HepG2 (cell line): ENCODE data around the gene ZFYVE28. TPM values are rescaled to one million over a fixed set of nuclear protein-coding genes. Genes with fewer than 3 reads are reported as not detected.
A peak's percentile ranks its signal among the peaks of the same experiment; 100 is the strongest.

Experiments
- CBX5 ChIP-seq: sonication (generic); formaldehyde crosslinking; IDR thresholded peaks from 2 replicates; pipeline ENCODE4 v1.4.0; 2020; ENCODE audit warnings: missing genetic modification reagents, borderline replicate concordance
- FOXO4 ChIP-seq: sonication (generic); formaldehyde crosslinking; conservative IDR thresholded peaks from 2 replicates; pipeline ENCODE4 v1.8.1; 2023; ENCODE audit warnings: missing genetic modification reagents
- GABPB1 ChIP-seq: IDR thresholded peaks from 2 replicates; pipeline ENCODE4 v1.6.1; 2016; ENCODE audit warnings: mild to moderate bottlenecking, missing genetic modification reagents, moderate library complexity, missing compliant biosample characterization
- GATAD2A ChIP-seq: IDR thresholded peaks from 2 replicates; pipeline ENCODE4 v1.6.1; 2016
- JDP2 ChIP-seq: sonication (generic); formaldehyde crosslinking; IDR thresholded peaks from 2 replicates; pipeline ENCODE4 v1.8.1; 2022; ENCODE audit warnings: missing genetic modification reagents, borderline replicate concordance
- NAIF1 ChIP-seq: sonication (generic); formaldehyde crosslinking; IDR thresholded peaks from 2 replicates; pipeline ENCODE4 v1.5.0; 2020; ENCODE audit warnings: mild to moderate bottlenecking, missing genetic modification reagents, borderline replicate concordance
- PATZ1 ChIP-seq: sonication (generic); formaldehyde crosslinking; IDR thresholded peaks from 2 replicates; pipeline ENCODE4 v1.4.0; 2020; ENCODE audit warnings: missing genetic modification reagents
- PBX2 ChIP-seq: IDR thresholded peaks from 2 replicates; pipeline ENCODE4 v1.6.1; 2016; ENCODE audit warnings: control low read depth
- PCBP2 ChIP-seq: fragments of 200-400 bp; formaldehyde crosslinking; optimal IDR thresholded peaks from 2 replicates; pipeline ENCODE3; 2018; ENCODE audit warnings: low read length, low read depth; ENCODE audit not compliant: poor library complexity, severe bottlenecking
- SIX4 ChIP-seq: sonication (generic); formaldehyde crosslinking; IDR thresholded peaks from 2 replicates; pipeline ENCODE4 v1.4.0; 2020; ENCODE audit warnings: missing genetic modification reagents
- TAF15 ChIP-seq: fragments of 200-400 bp; formaldehyde crosslinking; IDR thresholded peaks from one replicate; pipeline ENCODE4 v1.6.1; 2018; ENCODE audit warnings: mild to moderate bottlenecking, low read depth, low read length; ENCODE audit not compliant: poor library complexity, severe bottlenecking
- ZNF142 ChIP-seq: sonication (generic); formaldehyde crosslinking; IDR thresholded peaks from 2 replicates; pipeline ENCODE4 v1.4.0; 2020; ENCODE audit warnings: missing genetic modification reagents
- ZNF30 ChIP-seq: sonication (generic); formaldehyde crosslinking; IDR thresholded peaks from 2 replicates; pipeline ENCODE4 v1.5.0; 2020; ENCODE audit warnings: mild to moderate bottlenecking, missing genetic modification reagents
- ZNF512B ChIP-seq: sonication (generic); formaldehyde crosslinking; IDR thresholded peaks from 2 replicates; pipeline ENCODE4 v1.5.1; 2020; ENCODE audit warnings: missing genetic modification reagents, mild to moderate bottlenecking, borderline replicate concordance
- polyA plus RNA-seq, 8 experiments: library from polyadenylated mRNA; depleted of rRNA in 3 of 8; stranded (reverse) in 7 of 8; unstranded in 1 of 8; fragments of >200 nt; fragmentation: Illumina TruSeq in 4 of 8; extraction: Trizol in 4 of 8; gene quantifications; 2 replicates each; pipeline versions ENCODE4 v1.2.1 to v1.2.3, GENCODE V29; 2011 to 2016; ENCODE audit warnings: low read depth in 4 of 8, missing spikeins in 1 of 8, mixed read lengths in 1 of 8; ENCODE audit not compliant: insufficient read depth in 1 of 8
- total RNA-seq, 5 experiments: library from RNA; depleted of rRNA; stranded (reverse); fragments of >200 nt; fragmentation: Illumina TruSeq; extraction: Trizol; gene quantifications; 2 replicates each; pipeline ENCODE4 v1.2.3, GENCODE V29; 2016; ENCODE audit warnings: low read depth in 1 of 5

The ZFYVE28 gene
- total and polyA plus RNA-seq, 2 of the 13 experiments (the other 11 are each of a cell fraction or from before 2014, with no cell fraction given): 0.12 to 0.22 TPM

GRCh38 chr4:2393353-2394270, 24.8 kb downstream of the ZFYVE28 start (continued):
- TF ChIP-seq PBX2 (CRISPR knock-in tag) (no peak), ZNF30 (CRISPR knock-in tag) (no peak), GABPB1 (peak; percentile 65), JDP2 (CRISPR knock-in tag) (no peak), FOXO4 (CRISPR knock-in tag) (0 out of 2 replicates have a peak, but pooled peaks have one; percentile 29), NAIF1 (CRISPR knock-in tag) (no peak), PATZ1 (CRISPR knock-in tag) (peak; percentile 71), ZNF142 (CRISPR knock-in tag) (no peak), CBX5 (no peak), GATAD2A (CRISPR knock-in tag) (peak; percentile 19; the same call in 1 of the 2 replicates), TAF15 (no peak), PCBP2 (no peak), SIX4 (CRISPR knock-in tag) (peak; percentile 81), ZNF512B (CRISPR knock-in tag) (no peak)
